ENCODE results near the gene PRXL2B.

PRXL2B gene

DNA sequence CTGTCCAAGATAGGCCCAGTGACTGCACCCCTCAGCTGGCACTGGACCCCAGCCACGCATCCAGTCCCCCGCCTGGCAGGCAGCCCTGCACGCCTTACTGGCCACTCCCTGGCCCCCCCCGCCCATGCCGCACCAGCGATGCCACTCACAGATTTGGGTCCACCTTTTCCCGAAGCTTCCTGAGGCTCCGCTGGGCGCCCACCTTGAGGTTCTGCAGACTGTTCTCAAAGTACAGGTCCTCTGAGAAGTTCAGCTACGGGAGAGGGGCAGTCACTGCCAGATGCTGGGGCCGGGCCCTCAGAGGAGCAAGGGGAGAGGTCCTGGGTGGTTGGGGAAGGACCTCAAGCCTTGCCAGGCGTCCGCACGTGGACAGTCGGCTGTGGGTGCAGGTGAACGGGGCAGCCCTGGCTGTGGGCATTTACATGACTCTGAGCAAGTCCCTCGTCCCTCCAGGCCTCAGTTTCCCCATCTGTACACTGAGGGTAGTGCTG, 8.1 kb downstream of the PRXL2B start:
- Histone ChIP-seq H3K4me2 (ENCODE audit: low read depth, low read length) (no peak overlapping the region), H3K36me3 (replicated peaks; ENCODE audit: insufficient read depth, low read length) (no peaks in the 10 kb centered on the region), H3K4me1 (ENCODE audit: low read length) (no peaks in the 10 kb centered on the region), H4K20me1 (ENCODE audit: insufficient read depth, low read length) (no peaks in the 10 kb centered on the region), H3K9me2 (replicated peaks; ENCODE audit: insufficient read depth, low read length) (no peaks in the 10 kb centered on the region), H3F3A (ENCODE audit: insufficient read depth, low read length) (no peaks in the 10 kb centered on the region), H2AFZ (ENCODE audit: low read length) (no peak overlapping the region), H3K9me3 (replicated peaks; ENCODE audit: insufficient read depth, low read length) (no peaks in the 10 kb centered on the region), H3K9ac (ENCODE audit: low read length) (no peak overlapping the region), H3K4me3 (ENCODE audit: low read length) (no peak overlapping the region), H3K79me2 (ENCODE audit: low read length) (no peaks in the 10 kb centered on the region), H3K27ac (ENCODE audit: low read length) (no peak overlapping the region), H3K27me3 (replicated peaks; ENCODE audit: insufficient read depth, low read length) (peaks cover 86% of the 10 kb centered on the region)
- DNase-seq, result no peak
- TF ChIP-seq EZH2 (optimal IDR thresholded peaks at IDR 0.05; ENCODE audit: low read depth, low read length), result no peak
- no peak for TF ChIP-seq EZH2phosphoT487 (IDR thresholded peaks at IDR 0.05; ENCODE audit: low read length)
- TF ChIP-seq CTCF (IDR thresholded peaks at IDR 0.05; ENCODE audit: low read length), result no peak

DNA sequence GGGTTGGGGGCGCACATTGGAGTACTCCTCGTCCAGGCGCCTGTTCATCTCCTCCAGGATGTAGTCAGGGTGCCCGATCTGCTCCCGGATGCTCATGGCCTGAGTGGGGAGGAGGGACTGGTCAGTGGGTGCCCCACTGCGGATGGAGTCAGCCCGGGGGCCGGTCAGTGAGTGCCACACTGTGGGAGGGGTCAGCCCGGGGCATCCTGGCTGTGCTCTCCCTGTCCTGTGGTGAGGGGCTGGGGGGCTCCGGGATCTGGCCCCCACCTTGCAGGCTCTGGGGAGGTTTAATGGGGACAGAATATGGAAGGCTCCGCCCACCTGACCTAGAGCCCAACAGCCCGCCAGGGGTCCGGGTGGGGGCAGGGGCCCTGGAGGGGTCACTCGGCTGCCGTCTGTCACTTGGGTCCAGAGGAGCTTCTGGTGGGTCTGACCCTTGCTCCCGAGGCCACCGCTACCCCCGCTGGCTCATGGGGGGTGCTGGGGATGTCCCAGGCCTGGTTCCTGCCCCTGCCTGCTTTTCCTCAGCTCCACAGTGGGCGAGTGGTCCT, 8.8 kb downstream of the PRXL2B start:
- no peaks in the 10 kb centered on the region for H3K79me2 ChIP-seq (ENCODE audit: low read length)
- no peaks in the 10 kb centered on the region for H4K20me1 ChIP-seq (ENCODE audit: insufficient read depth, low read length)
- no peak overlapping the region for H2AFZ ChIP-seq (ENCODE audit: low read length)
- H3K27me3 ChIP-seq (replicated peaks; ENCODE audit: insufficient read depth, low read length), result peaks cover 90% of the 10 kb centered on the region
- H3K9ac ChIP-seq (ENCODE audit: low read length), result no peak overlapping the region
- H3K9me2 ChIP-seq (replicated peaks; ENCODE audit: insufficient read depth, low read length), result no peaks in the 10 kb centered on the region
- no peaks in the 10 kb centered on the region for H3K36me3 ChIP-seq (replicated peaks; ENCODE audit: insufficient read depth, low read length)
- no peak overlapping the region for H3K4me3 ChIP-seq (ENCODE audit: low read length)
- H3K27ac ChIP-seq (ENCODE audit: low read length), result no peak overlapping the region
- no peaks in the 10 kb centered on the region for H3K4me1 ChIP-seq (ENCODE audit: low read length)
- H3K9me3 ChIP-seq (replicated peaks; ENCODE audit: insufficient read depth, low read length), result no peaks in the 10 kb centered on the region
- H3K4me2 ChIP-seq (ENCODE audit: low read depth, low read length), result no peak overlapping the region
- H3F3A ChIP-seq (ENCODE audit: insufficient read depth, low read length), result no peaks in the 10 kb centered on the region
- TF ChIP-seq EZH2phosphoT487 (IDR thresholded peaks at IDR 0.05; ENCODE audit: low read length) (no peak), EZH2 (optimal IDR thresholded peaks at IDR 0.05; ENCODE audit: low read depth, low read length) (no peak), CTCF (IDR thresholded peaks at IDR 0.05; ENCODE audit: low read length) (no peak)
- no peak for DNase-seq

GRCh38 chr1:2595812-2596529, 9.4 kb downstream of the PRXL2B start:
- Histone ChIP-seq H2AFZ (ENCODE audit: low read length) (no peak overlapping the region), H3K9me3 (replicated peaks; ENCODE audit: insufficient read depth, low read length) (no peaks in the 10 kb centered on the region), H3K36me3 (replicated peaks; ENCODE audit: insufficient read depth, low read length) (no peaks in the 10 kb centered on the region), H3K9me2 (replicated peaks; ENCODE audit: insufficient read depth, low read length) (no peaks in the 10 kb centered on the region), H3K4me1 (ENCODE audit: low read length) (no peaks in the 10 kb centered on the region), H3K9ac (ENCODE audit: low read length) (no peak overlapping the region), H3K27ac (ENCODE audit: low read length) (no peak overlapping the region), H4K20me1 (ENCODE audit: insufficient read depth, low read length) (no peaks in the 10 kb centered on the region), H3K4me2 (ENCODE audit: low read depth, low read length) (no peak overlapping the region), H3K27me3 (replicated peaks; ENCODE audit: insufficient read depth, low read length) (peaks cover 90% of the 10 kb centered on the region), H3F3A (ENCODE audit: insufficient read depth, low read length) (no peaks in the 10 kb centered on the region), H3K79me2 (ENCODE audit: low read length) (no peaks in the 10 kb centered on the region), H3K4me3 (ENCODE audit: low read length) (no peak overlapping the region)
- DNase-seq, result no peak
- TF ChIP-seq EZH2phosphoT487 (IDR thresholded peaks at IDR 0.05; ENCODE audit: low read length), result no peak
- no peak for TF ChIP-seq EZH2 (optimal IDR thresholded peaks at IDR 0.05; ENCODE audit: low read depth, low read length)
- TF ChIP-seq CTCF (IDR thresholded peaks at IDR 0.05; ENCODE audit: low read length), result no peak

Measured in MM.1S (cell line).